WTC11 (cell line): ENCODE data around the gene SMIM28.
"Not testable (repeated sequence)": the region's sequence is repeated elsewhere in the genome, so short reads cannot be mapped to it uniquely, and the experiment has no call there.

ENCODE experiments used
- CREB1 ChIP-seq: sonication (generic); formaldehyde crosslinking; IDR thresholded peaks from 2 replicates; pipeline ENCODE4 v1.8.0; 2023; ENCODE audit warnings: mild to moderate bottlenecking, missing genetic modification reagents
- CTCF ChIP-seq: fragments of 200-600 bp; IDR thresholded peaks from 2 replicates; pipeline ENCODE4 v1.8.0; 2022; ENCODE audit warnings: antibody characterized with exemption
- E2F5 ChIP-seq: sonication (generic); formaldehyde crosslinking; IDR thresholded peaks from 2 replicates; pipeline ENCODE4 v1.8.1; 2022; ENCODE audit warnings: mild to moderate bottlenecking, moderate library complexity, missing genetic modification reagents
- ELF4 ChIP-seq: sonication (generic); formaldehyde crosslinking; IDR thresholded peaks from 2 replicates; pipeline ENCODE4 v1.8.1; 2022; ENCODE audit warnings: low read depth, mild to moderate bottlenecking, moderate library complexity, missing genetic modification reagents
- KAT7 ChIP-seq: sonication (generic); formaldehyde crosslinking; IDR thresholded peaks from 2 replicates; pipeline ENCODE4 v1.8.1; 2023; ENCODE audit warnings: missing genetic modification reagents, mild to moderate bottlenecking, borderline replicate concordance
- MAX ChIP-seq: sonication (generic); formaldehyde crosslinking; IDR thresholded peaks from 2 replicates; pipeline ENCODE4 v1.8.0; 2022; ENCODE audit warnings: mild to moderate bottlenecking, missing genetic modification reagents
- PRDM15 ChIP-seq: sonication (generic); formaldehyde crosslinking; IDR thresholded peaks from 2 replicates; pipeline ENCODE4 v1.8.0; 2022; ENCODE audit warnings: missing genetic modification reagents
- SP1 ChIP-seq: sonication (generic); formaldehyde crosslinking; conservative IDR thresholded peaks from 2 replicates; pipeline ENCODE4 v1.8.1; 2022; ENCODE audit warnings: missing genetic modification reagents
- TEAD1 ChIP-seq: sonication (generic); formaldehyde crosslinking; IDR thresholded peaks from 2 replicates; pipeline ENCODE4 v1.8.0; 2022; ENCODE audit warnings: mild to moderate bottlenecking, missing genetic modification reagents
- USF2 ChIP-seq: sonication (generic); formaldehyde crosslinking; IDR thresholded peaks from 2 replicates; pipeline ENCODE4 v1.8.1; 2023; ENCODE audit warnings: mild to moderate bottlenecking, missing genetic modification reagents, moderate library complexity
- ZBTB43 ChIP-seq: sonication (generic); formaldehyde crosslinking; IDR thresholded peaks from 2 replicates; pipeline ENCODE4 v1.8.1; 2023; ENCODE audit warnings: mild to moderate bottlenecking, missing genetic modification reagents

- TF ChIP-seq E2F5 (CRISPR knock-in tag); MAX (CRISPR knock-in tag); USF2; PRDM15 (CRISPR knock-in tag); CTCF; TEAD1 (CRISPR knock-in tag); KAT7 (CRISPR knock-in tag); CREB1 (CRISPR knock-in tag); ZBTB43 (CRISPR knock-in tag); ELF4 (CRISPR knock-in tag); SP1: not testable (repeated sequence)
Measured at GRCh38 chr6:138368684-138369083, 9.0 kb upstream of the SMIM28 start.
